NCI-H460 (cell line): ENCODE data around the gene SPSB3. TPM values are rescaled to one million over a fixed set of nuclear protein-coding genes. Genes with fewer than 3 reads are reported as not detected.

Experiments used
- DNase-seq: peaks from one replicate; pipeline ENCODE4 v3.0.0-alpha.2; 2016; ENCODE audit warnings: low read depth; ENCODE audit errors: extremely low read depth
- total RNA-seq: library from RNA; depleted of rRNA; stranded (reverse); fragments of >200 nt; shearing (Covaris generic); gene quantifications from 2 replicates; pipeline ENCODE4 v1.2.3, GENCODE V29; 2014

Gene SPSB3
- total RNA-seq, 1 experiment from 2014 or later: 19.7 TPM

DNA sequence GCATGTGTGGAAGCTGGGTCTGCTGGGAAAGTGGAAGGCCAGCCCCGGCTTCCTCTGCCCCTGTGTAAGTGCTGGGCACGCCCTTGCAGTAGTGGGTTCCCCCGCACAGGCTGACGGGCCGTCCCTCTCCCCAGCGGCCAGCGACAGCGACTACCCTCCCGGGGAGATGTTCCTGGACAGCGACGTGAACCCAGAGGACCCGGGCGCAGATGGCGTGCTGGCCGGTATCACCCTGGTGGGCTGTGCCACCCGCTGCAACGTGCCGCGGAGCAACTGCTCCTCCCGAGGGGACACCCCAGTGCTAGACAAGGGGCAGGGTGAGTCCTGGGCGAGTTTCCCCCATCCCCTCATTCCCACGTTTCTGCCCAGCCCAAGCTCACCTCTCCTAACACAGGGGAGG, 16.5 kb downstream of the SPSB3 start:
- no peak for DNase-seq

DNA sequence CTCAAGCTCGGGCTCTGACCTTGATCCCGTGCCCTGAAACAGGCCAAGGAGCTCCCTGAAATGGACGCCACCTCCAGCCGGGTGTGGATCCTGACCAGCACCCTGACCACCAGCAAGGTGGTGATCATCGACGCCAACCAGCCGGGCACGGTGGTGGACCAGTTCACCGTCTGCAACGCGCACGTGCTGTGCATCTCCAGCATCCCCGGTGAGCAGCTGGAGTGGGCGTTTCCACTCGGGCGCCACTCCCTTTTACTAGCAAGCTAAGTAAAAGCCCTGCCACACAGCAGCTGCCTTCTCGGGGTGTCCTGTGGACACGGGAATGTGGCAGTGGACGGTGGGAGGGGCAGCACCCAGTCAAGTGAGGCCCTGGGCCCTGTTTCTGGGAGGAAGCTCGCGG, 17.4 kb downstream of the SPSB3 start:
- DNase-seq: no peak

DNA sequence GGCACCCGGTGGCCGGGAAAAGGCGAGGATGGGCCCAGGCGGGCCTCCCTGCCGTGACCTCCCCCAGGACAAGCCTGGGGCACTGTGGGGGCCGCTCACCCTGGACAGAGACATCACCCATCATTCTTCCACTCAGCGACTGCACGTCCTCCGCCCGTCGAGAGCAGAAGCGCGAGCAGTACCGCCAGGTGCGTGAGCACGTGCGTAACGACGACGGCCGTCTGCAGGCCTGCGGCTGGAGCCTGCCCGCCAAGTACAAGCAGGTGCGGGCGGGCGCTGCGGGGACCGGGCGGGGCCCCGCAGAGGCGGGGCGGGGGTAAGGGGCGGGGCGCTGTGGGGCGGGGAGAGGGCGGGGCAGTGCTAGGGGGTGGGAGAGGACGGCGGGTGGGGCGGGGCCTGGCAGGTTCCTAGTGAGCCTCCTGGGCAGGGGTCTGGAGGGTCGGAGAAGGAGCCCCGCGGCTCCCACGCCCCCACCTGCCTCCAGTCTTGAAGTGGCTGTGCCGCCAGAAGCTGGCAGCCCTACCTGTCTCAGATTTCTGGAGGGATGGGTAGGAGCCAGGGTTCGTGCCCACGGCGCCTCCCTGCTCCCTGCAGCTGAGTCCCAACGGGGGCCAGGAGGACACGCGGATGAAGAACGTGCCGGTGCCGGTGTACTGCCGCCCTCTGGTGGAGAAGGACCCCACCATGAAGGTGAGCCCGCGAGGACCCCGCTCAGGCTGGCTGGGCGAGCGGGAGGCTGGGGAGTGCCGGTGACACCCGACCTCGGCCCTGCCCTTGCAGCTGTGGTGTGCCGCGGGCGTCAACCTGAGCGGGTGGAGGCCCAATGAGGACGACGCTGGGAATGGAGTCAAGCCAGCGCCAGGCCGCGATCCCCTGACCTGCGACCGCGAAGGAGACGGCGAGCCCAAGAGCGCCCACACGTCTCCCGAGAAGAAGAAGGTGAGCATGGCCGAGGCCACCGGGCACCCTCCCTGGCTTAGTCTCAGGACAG, 18.6 kb downstream of the SPSB3 start:
- no peak for DNase-seq

DNA sequence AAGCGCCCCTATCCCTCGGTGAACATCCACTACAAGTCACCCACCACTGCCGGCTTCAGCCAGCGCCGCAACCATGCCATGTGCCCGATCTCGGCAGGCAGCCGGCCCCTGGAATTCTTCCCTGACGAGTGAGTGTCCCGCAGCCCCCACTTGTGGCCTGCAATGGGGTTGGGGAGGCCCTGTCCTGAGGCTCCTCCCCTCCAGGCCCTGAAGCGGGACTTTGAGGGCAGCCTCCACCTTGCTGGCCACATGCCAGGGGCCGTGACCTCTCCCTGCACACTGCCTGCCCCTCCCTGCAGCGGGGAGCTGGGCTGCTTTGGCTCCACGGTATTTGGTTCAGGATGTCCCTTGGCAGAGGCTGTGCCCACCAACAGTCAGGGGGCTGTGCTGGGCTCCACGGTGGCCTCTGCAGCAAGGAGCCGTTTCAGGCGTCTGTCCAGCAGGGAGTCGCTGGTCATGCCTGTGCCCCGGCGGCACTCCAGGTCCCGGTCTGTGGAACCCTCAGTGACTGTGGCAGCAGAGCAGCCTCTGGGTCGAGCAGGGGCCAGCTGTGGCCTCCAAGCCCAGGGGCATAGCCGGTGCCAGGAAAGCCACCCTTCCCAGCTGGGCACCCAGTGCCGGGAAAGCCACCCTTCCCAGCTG, 19.4 kb downstream of the SPSB3 start:
- no peak for DNase-seq

DNA sequence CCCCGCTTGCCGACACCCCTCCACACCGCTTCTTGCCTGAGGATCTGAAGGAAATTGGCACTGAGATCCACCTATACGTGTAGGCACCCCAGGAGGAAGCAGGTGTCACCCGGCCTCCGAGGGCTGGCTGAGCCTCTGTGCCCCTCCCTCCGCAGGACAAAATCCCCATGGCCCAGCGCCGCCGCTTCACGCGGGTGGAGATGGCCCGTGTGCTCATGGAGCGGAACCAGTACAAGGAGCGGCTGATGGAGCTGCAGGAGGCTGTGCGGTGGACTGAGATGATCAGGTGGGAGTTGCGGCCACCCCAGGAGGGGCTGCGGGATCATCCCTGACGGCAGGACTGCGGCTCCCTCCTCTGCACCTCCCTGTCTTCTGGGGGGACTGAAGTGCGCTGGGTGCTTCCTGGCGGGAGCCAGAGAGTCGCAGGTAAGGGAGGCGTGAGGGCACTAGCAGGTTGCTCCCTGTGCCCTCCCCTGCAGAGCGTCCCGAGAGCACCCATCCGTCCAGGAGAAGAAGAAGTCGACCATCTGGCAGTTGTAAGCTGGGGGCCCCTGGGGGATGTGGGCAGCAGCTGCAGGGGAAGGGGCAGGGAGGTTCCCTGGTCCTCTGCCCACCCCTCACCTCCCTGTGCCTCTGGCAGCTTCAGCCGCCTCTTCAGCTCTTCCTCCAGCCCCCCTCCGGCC, 20.0 kb downstream of the SPSB3 start:
- no peak for DNase-seq

DNA sequence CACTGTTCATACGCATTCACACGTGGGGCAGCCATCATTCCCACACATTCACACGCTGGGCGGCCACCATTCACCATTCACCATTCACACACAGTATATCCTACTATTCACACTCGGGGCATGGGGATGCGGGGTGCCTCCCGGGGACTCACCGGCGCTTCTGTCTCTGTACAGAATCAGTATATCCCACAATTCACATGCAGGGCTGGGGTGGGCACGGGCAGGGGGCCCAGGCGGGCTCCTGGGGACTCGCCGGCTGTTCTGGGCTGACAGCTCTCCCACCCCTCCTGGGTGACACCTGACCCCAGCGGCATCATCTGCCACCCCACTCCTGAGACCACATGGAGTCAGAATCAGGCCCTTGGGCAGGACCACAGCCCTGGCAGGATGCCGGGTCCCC, 20.6 kb downstream of the SPSB3 start:
- DNase-seq: no peak

DNA sequence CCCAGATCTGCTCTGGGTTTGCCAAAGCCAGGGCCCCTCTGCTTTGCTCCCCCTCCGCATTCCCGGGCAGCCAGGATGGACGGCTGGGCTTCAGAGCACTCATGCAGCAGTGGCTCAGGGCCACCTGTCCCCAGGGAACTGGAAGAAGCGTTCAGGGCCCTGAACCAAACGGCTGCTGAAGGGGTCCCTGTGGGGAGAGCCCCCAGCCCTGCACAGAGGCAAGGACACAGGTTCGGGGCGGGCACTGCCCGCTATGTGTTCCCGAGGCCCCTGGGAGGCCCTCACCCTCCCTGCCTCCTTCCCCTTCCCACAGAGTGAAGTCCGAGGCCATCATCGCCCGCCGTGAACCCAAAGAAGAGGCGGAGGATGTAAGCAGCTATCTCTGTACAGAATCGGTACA, 21.5 kb downstream of the SPSB3 start:
- no peak for DNase-seq

DNA sequence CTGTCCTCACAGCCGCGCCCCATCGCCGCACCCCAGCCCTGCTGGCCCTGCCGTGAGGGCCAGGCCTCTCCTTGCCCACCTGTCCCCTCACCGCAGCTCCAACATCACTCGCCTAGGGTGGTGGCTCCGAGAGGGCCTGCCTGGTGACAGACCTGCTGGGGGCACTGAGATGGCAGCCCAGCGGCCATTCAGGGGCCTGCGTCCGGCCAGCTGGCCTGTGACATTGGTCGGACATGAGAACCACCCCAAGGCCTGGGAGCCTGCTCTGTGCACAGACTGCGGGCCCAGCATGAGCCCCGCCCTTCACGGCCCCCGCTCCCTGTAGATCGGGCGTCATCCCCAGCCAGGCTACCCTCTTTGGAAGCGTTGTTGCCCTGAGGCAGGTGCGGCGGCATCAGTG, 22.9 kb downstream of the SPSB3 start:
- DNase-seq: no peak

DNA sequence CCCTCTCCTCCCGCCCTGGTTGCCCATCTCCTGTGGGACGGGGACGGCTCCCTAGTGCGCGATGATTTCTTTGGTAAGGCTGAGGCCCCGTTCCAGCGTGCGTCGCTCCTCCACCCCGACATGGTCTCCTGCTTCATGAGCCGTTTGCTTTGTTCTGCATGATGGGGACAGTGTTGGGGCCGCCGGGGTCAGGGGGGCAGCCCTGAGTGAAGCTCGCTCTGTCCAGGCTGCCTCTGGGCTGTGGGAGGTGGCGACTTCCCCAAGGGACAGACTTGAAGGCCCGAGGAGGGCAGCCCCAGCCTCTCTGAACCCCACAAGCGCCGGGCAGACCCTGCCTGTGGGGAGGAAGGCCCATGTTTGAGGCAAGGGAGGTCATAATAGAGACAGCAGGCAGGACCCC, 23.4 kb downstream of the SPSB3 start:
- no peak for DNase-seq

DNA sequence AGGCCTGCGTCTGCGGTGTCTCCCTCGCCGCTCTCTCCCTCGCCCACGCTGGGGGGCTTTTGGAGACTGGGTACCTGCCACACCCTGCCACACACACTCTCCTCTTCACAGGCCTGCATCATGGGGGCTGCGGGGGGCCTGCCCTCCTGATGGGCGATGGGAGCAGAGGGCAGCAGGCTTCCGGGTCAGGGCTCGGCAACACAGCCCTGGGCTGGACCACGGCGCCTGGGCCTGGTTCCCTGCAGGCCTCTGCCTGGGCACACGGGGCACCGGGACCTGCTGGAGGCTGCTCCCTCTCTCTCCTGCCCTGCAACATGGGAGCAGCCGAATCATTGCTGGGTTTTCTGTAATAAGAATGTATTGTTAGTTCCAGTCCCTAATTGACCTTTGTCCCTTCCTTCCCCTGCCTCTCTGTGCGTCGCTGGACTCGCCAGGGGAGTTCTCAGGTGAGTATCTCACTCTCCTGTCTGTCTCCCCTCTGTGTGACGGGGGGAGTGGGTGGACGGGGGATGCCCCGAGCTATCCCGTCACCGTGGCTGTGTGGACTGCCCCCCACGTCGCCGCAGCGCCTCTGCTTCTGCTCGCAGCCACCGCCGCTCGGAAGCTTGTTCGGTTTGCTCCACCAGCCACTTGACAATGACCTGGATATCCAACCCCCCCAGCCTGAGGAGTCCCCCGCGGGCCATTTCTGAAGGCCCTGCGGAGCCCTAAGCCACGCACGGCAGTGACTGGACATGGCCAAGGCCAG, 24.5 kb downstream of the SPSB3 start:
- no peak for DNase-seq

DNA sequence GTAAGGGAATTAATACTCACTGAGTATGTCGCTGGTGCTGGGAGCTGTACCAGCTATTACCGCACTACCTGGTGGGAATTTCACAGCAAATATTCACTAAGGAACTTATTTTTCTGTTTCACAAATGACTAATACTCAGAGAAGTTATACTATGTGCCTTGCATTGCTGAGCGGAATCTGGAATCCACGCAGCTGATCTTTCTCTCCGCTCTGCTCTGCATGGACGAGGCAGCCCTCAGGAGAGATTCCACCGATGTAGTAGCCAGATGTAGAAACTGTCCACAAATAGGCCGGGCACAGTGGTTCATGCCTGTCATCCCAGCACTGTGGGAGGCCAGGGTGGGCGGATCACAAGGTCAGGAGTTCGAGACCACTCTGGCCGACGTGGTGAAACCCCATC, 28.2 kb downstream of the SPSB3 start:
- DNase-seq: no peak

DNA sequence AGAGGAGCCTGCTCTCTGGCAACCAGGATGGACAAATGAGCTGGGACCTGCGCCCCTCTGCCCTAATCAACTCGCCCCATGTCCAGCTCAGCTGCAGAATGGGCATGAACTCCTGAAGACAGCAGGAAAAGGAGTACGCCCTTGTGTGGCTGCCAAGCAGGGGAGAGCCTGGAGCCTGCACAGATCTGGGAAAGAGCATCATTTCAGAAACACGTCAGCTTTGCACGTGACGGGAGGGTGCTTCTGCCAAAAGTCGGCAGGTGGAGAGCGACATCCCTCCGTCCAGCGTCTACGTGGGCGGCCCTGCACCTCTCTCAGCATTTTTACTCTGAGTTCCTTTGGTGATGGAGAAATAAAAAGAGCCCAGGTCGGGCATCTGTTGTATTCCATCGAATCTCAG, 29.5 kb downstream of the SPSB3 start:
- no peak for DNase-seq

DNA sequence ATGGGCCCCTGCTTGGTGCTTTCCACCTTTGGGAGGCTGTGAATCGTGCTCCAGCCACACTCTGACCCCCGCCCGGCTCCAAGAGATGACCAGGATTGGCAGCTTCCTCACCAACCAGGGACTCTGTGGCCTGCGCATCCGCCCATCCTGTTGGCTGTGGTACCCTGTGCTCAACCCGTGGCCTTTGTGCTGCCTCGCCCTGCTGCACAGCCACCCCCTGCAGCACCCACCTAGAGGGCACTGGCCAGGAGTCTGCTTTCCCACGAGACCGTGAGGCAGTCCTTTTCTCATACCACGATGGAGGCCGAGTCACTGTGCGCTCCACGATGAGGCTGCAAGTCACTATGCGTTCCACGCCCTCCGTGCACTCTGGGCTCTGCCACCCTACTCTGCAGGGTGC, 30.4 kb downstream of the SPSB3 start:
- no peak for DNase-seq

DNA sequence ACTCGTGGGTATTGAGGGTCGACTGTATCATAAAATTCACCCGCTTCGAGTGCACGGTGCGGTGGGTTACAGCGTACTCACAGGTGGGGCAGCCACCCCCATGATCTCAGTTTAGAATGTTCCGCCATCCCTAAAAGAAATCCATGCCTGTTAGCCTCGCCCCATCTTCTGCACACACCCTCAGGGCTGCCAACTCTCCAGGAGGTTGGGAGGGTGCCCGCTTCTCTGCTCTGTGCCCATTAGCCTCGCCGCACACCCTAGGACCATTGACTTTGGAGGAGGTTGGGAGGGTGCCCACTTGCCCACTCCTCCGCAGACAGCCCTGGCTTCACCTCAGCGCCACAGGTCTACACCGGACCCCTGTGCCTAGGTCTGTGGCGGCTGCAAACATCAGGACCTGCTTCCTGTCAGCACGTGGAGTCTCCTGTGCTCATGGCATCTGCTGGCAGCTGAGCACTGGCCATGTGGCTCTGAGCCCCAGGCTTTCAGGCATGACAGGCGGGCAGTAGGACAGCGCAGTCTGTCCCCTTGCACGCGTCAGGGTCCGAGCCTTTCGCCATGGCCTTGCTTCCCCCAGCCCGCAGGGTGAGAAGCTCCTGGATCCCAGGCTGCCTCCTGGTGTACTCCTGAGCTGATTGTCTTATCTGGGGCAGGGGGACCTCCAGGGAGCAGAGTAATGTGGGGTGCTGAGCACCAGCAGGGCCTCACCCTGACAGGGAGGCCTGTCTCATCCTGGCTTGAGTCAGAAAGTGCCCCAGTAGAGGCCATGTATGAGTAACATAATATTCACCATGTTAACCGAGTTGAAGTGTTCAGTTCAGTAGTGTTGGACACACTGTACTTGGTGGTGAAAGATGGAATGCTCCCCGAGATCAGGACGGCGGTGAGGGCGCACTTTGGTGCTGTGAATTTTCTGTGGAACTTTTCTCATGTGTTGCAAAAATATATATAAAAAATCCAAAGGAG, 32.9 kb downstream of the SPSB3 start:
- no peak for DNase-seq

DNA sequence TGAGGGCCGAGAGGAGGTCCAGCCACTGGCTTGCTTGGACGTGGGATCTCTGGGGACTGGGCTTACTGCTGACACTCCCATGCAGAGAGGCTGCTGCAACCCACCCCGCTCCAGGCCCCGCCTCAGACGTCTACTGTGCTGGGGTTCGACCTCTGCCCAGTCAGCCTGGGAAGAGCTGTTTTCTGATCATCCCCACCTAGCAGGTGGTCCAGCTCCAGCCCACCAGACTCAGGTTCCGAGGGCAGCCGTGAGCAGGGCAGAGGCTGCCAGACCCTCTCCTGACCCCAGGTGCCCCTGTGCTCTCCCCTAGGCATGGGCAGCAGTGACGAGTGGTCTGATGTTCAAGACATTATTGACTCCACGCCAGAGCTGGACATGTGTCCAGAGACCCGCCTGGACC, 34.4 kb downstream of the SPSB3 start:
- no peak for DNase-seq

DNA sequence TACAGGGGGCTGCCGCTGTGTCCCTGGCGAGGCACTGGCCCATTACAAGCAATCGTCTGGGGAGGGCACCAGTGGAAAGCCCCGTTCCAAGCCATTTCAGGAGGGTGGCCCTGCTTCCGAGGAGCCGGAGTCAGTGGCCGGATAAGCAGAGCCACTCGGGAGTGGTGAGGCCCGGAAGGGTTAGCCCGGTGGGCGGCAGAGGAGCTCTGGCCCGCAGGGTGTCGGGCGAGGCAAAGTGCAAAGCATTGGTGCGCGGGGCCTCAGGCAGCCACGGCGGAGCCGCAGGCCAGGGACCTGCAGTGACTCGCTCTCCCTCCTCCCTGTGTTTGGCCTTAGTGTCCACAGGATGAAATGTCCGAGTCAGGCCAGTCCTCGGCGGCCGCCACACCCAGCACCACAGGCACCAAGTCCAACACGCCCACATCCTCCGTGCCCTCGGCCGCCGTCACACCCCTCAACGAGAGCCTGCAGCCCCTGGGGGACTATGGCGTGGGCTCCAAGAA, 35.6 kb downstream of the SPSB3 start:
- no peak for DNase-seq

DNA sequence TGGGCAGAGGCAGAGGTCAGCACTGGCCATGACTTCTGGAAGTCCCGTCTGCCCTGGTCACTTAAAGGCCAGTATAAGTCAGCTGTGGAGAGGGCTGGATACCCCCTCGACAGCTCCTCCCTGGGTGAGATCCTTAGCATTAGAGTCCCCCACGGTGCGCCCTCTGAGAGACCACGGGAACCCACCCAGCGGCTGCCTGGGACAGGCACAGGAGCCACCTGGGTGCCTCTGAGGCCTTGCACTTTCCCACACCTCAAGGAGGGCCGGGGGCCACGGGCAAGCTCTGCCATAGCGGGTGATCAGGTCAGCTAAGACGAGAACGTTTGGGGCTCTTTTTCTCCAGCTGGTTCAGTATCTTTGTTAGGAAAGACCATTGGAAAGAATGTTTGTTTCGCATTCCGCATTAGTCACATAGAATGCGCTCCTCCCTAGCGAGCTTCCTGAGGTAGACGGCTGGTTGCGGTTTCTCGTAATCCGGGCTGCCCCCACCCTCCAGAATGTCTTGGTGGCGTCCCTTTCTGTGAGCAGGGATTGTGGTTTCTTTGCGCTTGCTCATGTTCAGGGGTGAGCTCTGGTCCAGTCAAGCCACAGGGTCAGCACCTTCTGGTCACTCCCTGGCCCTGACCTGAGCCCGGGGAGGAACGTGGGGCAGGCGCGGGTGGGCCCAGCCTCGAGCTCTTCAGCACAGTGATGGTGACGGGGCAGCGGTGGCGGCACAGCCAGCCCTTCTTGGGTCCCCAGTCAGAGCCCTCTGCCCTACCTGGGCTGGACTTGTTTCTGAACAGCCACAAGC, 36.3 kb downstream of the SPSB3 start:
- no peak for DNase-seq

DNA sequence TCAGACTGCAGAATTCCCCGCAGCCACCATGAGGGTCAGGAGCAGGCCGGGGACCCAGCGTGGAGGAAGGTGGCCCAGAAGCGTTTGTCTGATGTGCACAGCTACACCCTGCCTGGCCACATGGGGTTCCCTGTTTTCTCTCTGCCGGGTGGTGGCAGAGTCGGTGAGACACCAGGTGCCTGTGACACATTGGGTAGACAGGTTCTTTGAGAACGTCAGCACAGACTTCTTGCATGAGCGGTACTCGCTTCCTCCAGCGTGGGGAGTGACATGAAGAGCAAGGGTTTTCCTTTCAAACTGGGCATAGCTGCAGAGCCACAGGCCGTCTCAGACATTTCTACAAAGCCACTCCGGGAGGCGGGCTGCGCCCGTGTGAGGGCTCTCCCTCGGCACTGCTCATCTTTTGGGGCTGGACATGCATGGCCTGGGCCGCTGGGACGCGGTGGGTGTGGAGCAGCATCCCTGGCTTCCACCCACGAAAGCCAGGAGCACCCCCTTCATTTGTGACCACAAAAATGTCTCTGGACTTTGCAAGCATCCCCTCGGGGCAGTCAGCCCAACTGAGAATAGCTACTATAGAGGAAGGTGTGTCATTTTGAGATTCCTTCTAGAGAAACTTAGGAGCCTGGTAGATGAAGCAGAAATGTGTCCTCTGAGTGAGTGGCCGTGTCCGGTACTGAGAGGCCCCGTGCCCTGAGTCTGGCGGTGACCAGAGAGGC, 37.0 kb downstream of the SPSB3 start:
- DNase-seq: no peak
